GM12801 (cell line): ENCODE results near the gene TBC1D32.

ENCODE experiments used
- TF ChIP-seq, protein P1 (sequence below): IDR thresholded peaks from one replicate; pipeline ENCODE4 v1.5.1; 2011; ENCODE audit warnings: control low read depth; ENCODE audit not compliant: insufficient read length; ENCODE audit errors: extremely low read depth

The TBC1D32 gene, protein sequence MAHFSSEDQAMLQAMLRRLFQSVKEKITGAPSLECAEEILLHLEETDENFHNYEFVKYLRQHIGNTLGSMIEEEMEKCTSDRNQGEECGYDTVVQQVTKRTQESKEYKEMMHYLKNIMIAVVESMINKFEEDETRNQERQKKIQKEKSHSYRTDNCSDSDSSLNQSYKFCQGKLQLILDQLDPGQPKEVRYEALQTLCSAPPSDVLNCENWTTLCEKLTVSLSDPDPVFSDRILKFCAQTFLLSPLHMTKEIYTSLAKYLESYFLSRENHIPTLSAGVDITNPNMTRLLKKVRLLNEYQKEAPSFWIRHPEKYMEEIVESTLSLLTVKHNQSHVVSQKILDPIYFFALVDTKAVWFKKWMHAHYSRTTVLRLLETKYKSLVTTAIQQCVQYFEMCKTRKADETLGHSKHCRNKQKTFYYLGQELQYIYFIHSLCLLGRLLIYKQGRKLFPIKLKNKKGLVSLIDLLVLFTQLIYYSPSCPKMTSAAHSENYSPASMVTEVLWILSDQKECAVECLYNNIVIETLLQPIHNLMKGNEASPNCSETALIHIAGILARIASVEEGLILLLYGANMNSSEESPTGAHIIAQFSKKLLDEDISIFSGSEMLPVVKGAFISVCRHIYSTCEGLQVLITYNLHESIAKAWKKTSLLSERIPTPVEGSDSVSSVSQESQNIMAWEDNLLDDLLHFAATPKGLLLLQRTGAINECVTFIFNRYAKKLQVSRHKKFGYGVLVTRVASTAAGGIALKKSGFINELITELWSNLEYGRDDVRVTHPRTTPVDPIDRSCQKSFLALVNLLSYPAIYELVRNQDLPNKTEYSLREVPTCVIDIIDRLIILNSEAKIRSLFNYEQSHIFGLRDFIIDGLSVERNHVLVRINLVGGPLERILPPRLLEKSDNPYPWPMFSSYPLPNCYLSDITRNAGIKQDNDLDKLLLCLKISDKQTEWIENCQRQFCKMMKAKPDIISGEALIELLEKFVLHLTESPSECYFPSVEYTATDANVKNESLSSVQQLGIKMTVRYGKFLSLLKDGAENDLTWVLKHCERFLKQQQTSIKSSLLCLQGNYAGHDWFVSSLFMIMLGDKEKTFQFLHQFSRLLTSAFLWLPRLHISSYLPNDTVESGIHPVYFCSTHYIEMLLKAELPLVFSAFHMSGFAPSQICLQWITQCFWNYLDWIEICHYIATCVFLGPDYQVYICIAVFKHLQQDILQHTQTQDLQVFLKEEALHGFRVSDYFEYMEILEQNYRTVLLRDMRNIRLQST

DNA sequence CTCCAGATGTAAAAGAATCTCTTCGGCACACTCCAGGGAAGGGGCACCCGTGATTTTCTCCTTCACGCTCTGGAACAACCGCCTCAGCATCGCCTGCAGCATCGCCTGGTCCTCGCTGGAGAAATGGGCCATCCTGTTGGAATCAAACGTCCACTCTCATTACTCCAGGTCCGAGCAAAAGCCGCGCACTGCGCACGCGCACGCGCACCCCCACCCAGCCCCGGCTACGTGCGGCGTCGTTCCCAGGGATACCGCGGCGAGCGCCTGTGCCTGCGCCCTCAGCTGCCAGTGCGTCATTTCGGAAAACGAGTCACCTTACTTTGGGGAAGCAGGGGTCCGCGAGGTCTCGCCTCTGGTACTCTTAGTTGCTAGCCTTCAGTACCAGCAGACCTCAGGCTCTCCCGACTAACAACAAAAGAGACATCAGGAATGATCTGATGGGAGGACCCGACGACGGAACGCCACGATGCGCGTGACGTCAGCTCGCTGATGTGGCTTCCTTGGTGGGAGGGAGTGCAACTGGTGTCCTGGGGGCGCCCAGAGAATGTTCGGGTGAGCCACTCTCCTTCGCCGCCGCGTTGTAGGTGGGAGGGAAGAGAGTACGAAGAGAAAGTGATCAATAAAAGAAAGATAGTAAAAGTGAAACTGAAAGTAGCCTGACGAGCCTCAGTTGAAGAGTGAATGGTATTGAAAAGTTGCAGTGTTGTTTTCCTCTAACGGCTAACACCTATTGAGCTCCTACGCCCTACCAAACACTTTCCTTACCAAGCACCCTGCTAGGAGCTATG is at the start of gene TBC1D32:
TBC1D32 (minus strand) TSS at position 182 of the 788 bp plus-strand sequence; CDS start at position 132, 50 bp downstream.
- TF ChIP-seq, protein P1, sequence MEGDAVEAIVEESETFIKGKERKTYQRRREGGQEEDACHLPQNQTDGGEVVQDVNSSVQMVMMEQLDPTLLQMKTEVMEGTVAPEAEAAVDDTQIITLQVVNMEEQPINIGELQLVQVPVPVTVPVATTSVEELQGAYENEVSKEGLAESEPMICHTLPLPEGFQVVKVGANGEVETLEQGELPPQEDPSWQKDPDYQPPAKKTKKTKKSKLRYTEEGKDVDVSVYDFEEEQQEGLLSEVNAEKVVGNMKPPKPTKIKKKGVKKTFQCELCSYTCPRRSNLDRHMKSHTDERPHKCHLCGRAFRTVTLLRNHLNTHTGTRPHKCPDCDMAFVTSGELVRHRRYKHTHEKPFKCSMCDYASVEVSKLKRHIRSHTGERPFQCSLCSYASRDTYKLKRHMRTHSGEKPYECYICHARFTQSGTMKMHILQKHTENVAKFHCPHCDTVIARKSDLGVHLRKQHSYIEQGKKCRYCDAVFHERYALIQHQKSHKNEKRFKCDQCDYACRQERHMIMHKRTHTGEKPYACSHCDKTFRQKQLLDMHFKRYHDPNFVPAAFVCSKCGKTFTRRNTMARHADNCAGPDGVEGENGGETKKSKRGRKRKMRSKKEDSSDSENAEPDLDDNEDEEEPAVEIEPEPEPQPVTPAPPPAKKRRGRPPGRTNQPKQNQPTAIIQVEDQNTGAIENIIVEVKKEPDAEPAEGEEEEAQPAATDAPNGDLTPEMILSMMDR = no peak

DNA sequence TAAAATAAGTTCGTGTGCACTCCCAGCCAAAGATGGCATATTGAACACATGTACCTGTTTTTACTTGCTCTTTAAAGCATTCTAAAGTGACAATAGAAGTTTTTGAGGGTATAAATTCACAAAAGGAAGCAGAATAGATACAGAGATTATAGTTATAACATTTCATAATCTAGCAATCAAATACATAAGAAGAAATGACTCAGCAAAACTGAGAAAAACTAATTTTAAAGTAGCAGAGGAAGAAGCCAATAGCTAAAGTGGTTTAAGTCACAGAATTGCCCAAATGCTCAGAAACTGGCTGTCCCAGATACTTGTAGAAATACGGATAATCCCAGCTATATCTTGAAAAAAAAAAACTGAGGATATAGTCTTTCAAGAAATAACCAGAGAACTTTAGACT is 49.2 kb upstream of the TBC1D32 start:
- TF ChIP-seq, protein P1 = no peak

DNA sequence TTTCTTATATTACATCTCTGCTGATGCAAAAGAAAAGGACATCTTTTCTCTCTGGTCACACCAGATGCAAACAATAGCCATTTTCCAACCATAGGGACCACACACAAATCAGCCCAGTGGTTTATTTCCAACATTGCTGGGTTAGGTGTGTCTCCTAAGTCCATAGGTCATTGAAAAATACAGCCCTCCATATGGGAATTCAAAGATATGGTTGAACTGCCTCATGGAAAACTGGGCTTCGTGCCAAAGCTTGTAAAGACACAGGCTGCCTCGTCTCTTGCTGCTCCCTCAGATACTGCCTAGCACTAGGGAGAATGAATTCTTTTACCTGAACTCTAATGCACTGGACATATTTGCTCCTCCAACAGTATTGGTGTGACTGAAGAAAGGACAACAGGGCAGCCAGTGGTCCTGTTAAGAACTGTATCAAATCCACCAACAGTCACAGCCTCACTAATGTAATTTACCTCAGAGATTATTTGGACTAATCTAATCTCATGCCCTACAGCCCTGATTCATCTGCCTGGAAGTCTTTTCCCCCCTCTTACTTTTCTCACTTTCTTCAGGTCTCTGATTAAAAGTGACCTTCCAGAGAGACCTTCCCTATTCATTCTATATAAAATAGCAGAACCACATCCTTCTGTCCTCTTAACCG is 48.3 kb upstream of the TBC1D32 start:
- TF ChIP-seq, protein P1 = no peak

DNA sequence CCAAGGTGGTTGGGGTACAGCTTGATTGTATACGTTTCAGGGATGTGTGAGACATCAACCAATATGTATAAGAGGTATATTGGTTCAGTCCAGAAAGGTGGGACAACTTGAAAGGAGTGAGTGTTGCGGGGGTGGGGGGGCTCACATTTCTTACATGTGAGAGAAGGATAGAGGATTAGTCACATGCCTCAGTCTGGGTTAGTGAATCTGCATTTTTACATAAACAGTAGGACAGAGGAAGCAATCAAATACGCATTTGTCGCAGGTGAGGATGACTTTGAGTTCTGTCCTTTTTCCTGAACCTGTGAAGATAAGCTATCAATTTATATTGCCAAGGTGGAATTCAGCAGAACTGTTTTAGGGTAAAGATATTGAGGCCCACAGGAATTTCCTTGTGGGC is 42.1 kb upstream of the TBC1D32 start:
- TF ChIP-seq, protein P1 = no peak

DNA sequence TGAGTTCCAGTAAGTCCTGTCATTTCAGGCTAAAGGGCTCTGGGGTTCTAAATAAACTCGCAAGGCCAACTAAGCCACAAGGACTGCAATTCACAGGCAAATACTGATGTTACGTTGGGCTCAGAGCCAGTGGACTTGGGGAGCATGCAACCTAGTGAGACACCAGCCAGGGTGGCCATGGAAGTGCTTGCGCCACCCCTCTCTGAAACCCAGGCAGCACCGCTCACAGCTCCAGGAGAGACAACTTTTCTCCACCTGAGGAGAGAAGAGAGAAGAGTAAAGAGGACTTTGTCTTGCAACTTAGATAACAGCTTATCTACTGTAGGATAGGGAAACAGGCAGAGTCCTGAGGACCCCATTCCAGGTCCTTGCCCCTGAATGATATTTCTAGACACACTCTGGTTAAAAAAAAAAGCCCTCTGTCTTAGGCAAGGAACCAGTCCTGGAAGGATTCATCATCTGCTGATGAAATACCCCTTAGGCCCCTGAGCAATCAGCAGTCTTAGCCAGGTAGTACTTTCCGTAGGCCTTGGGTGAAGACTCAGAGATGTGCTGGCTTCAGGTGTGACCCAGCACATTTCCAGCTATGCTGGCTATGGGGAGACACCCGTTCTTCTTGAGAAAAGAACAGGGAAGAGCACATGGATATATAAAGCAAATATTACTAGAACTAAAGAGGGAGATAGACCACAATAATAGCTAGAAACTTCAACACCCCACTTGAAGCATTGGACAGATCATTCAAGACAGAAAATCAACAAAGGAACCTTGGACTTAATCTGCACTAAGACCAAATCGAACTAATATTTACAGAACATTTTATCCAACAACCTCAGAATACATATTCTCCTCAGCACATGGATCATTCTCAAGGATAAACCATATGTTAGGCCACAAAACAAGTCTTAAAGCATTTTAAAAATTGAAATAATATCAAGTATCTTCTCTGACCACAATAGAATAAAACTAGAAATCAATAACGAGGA is 31.5 kb upstream of the TBC1D32 start:
- TF ChIP-seq, protein P1 = no peak

DNA sequence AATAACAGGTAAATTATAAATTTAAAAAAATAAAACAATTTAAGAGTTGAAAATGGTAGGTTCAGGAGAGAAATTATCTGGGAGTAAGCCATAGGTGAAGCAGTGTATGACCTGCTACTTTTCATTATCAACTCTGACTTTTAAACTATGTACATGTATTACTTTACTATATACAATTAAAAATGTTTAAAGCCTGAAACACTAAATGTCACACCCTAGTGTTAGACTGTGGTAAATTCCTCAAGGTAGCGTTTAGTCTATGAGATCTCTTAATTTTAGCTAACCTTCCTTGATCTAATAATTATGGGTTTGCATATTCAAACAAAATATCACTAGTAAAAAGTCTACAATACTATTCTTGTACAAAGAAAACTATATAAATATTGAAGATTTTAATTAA is 22.3 kb upstream of the TBC1D32 start:
- TF ChIP-seq, protein P1 = no peak
